Right kidney (tissue), 1 donor: Measurements from ENCODE around the gene NEXN.
"Not testable (repeated sequence)": the region's sequence is repeated elsewhere in the genome, so short reads cannot be mapped to it uniquely, and the experiment has no call there.

ENCODE experiments used
- DNase-seq: peaks from one replicate; pipeline ENCODE4 v3.0.0-alpha.2; 2016

The NEXN gene

GRCh38 chr1:77905603-77906002, 17.2 kb downstream of the NEXN start:
- no peak for DNase-seq

- no peak for DNase-seq
Observed at GRCh38 chr1:77906019-77906545, 17.7 kb downstream of the NEXN start.

GRCh38 chr1:77906624-77907023, 18.2 kb downstream of the NEXN start:
- DNase-seq: no peak

- DNase-seq: no peak
Observed at GRCh38 chr1:77910116-77910515, 21.7 kb downstream of the NEXN start.

GRCh38 chr1:77918918-77919317, 30.5 kb downstream of the NEXN start:
- not testable (repeated sequence) for DNase-seq

- DNase-seq: no peak
Observed at GRCh38 chr1:77925518-77925917, 37.1 kb downstream of the NEXN start.

GRCh38 chr1:77925956-77926355, 37.5 kb downstream of the NEXN start:
- no peak for DNase-seq

- DNase-seq: no peak
Observed at GRCh38 chr1:77926561-77927357, 38.3 kb downstream of the NEXN start.

GRCh38 chr1:77927414-77927813, 39.0 kb downstream of the NEXN start:
- no peak for DNase-seq

GRCh38 chr1:77929806-77930205, 41.4 kb downstream of the NEXN start:
- no peak for DNase-seq

GRCh38 chr1:77938651-77939050, 50.2 kb downstream of the NEXN start:
- no peak for DNase-seq

GRCh38 chr1:77940921-77941570, 52.6 kb downstream of the NEXN start:
- no peak for DNase-seq

- no peak for DNase-seq
Observed at GRCh38 chr1:77942400-77943140, 54.1 kb downstream of the NEXN start.

GRCh38 chr1:77945345-77945744, 56.9 kb downstream of the NEXN start:
- DNase-seq: no peak

GRCh38 chr1:77948841-77949424, 60.5 kb downstream of the NEXN start:
- no peak for DNase-seq

GRCh38 chr1:77950873-77951272, 62.4 kb downstream of the NEXN start:
- DNase-seq: no peak

GRCh38 chr1:77951328-77951727, 62.9 kb downstream of the NEXN start:
- DNase-seq: no peak

- DNase-seq: no peak
Observed at GRCh38 chr1:77953907-77954306, 65.5 kb downstream of the NEXN start.

GRCh38 chr1:77954521-77954920, 66.1 kb downstream of the NEXN start:
- DNase-seq: no peak

- no peak for DNase-seq
Observed at GRCh38 chr1:77955709-77956108, 67.3 kb downstream of the NEXN start.

- DNase-seq: no peak
Observed at GRCh38 chr1:77956464-77956863, 68.0 kb downstream of the NEXN start.

- DNase-seq: no peak
Observed at GRCh38 chr1:77958391-77958790, 70.0 kb downstream of the NEXN start.

- no peak for DNase-seq
Observed at GRCh38 chr1:77958850-77959249, 70.4 kb downstream of the NEXN start.
